SKM-1 (cell line): ENCODE results near the gene CEBPB.

Experiments
- DNase-seq: peaks from one replicate; lab custom pipeline; 2025; ENCODE audit not compliant: unreplicated experiment; lab: John Stamatoyannopoulos, UW

CEBPB gene

DNA sequence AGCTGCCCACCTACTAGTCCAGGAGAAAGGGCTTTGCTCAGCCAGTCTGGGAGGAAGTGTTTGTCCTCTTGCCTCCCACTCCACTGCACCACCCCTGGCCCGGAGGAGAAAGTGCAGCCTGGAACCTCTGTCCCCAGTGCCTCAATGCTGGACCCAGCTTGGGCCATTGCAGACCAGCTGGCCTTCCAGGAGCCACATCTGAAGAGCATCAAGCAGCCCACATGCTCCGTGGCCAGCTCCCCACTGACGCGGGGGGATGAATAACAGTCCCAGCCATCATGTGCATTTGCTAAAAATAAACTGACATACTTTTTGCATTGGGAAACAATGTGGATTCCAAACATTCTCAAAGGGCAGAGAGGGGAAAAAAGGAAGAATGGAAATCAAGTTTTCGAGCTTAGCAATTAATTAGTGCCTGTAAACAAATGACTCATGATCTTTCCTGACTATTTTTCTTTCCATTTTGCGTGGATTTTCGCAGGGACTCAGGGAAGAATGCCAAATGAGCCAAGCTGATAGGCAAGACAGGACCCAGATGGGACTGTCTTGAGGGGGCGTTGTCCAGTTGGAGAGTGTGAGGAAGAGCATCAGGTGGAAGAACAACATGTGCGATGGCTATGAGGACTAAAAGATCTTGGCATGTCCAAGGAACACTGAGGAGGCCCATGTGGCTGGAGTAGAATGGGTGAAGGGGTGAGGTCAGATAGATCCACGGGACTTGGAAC, 34.1 kb downstream of the CEBPB start:
- no peak for DNase-seq

DNA sequence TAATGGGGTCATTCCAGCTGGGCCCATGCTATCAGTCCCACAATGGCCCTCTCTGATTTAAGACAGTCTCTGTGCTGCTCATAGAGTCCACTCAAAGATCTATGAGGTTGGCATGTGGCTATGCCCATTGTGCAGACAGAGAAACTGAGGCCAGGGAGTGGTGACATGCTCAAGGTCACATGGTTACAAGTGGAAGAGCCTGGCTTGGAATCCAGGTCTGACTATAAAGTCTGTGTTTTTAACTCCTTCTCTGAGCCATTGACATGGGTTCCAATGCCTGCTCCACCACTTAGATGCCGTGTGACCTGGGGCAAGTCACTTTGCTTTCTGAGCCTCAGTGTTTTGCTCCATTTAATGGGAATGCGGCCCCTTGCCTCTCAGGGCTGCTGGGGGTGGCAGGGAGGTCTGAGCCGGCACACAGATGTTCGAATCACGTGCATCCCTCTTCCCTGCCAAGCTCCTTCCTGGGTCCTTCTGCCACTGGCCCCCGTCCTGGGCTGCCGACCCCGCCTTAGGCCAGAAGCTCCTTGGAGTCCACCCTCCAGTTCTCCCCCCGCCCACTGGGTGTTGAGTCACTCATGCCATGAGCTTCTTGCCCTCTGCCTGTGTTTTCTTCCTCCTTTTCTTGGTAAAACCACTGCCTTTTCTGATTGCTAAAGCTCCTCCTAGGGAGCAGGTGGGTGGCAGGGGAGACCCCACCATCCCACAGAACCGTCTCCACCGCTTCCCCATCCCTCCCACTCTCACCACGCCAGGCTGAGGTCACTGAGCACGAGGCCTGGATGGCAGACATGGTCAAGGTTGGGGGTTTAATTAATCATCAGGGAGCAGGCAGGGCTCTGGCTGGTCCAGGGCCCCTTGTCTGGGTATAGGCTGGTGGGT, 35.7 kb downstream of the CEBPB start:
- peak; percentile 42 for DNase-seq

DNA sequence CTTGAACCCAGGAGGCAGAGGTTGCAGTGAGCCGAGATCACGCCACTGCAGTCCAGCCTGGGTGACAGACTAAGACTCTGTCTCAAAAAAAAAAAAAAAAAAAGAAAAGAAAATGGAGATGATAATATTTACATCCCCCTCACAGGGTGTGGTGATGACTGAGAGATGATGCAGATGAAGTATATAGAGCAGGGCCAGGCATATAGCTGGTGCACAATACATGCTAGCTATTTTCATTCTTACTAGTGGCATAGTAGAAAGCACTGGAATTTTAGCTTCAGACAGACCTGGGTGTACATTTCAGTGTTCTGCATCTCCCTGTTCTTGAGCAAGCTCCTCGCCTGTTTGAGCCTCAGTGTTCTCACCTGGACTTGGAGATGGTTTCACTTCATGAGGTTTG, 36.9 kb downstream of the CEBPB start:
- DNase-seq: no peak

DNA sequence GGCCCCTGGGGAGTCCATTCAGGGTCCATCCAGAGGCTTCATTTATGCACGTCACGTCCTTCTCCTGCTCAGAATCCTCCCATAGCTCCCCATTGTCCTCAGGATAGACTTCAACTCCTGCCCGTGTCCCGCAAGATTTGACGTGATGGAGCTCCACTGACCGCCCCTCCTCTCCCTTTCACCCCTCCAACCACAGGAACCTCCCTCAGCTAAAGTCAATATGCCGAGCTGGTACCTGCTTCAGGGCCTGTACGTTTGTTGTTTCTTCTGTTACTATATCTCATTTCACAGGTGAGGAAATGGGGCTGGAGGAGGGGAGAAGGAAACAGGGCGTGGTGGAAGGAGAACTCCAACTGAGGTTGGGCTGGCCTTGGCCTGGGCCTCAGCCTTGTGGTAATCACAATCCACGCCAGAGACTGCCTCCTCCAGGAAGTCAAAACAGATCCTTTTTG, 38.6 kb downstream of the CEBPB start:
- DNase-seq: no peak

DNA sequence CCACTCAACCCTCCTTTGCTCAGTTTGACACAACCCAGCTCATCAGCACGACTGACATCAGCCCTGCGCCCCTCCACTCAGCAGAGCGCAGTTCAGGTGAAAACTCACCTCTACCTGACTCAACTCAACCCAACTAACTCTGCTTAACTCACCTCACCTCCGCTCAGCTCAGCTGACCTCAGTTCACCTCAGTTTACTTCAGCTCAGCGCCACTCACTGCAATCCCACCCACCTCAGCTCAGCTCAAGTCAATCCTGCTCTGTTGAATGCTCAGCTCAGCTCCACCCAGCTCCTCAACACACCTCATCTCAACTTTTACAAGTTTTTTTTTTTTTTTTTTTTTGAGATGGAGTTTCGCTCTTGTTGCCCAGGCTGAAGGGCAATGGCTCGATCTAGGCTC, 39.6 kb downstream of the CEBPB start:
- DNase-seq: no peak

DNA sequence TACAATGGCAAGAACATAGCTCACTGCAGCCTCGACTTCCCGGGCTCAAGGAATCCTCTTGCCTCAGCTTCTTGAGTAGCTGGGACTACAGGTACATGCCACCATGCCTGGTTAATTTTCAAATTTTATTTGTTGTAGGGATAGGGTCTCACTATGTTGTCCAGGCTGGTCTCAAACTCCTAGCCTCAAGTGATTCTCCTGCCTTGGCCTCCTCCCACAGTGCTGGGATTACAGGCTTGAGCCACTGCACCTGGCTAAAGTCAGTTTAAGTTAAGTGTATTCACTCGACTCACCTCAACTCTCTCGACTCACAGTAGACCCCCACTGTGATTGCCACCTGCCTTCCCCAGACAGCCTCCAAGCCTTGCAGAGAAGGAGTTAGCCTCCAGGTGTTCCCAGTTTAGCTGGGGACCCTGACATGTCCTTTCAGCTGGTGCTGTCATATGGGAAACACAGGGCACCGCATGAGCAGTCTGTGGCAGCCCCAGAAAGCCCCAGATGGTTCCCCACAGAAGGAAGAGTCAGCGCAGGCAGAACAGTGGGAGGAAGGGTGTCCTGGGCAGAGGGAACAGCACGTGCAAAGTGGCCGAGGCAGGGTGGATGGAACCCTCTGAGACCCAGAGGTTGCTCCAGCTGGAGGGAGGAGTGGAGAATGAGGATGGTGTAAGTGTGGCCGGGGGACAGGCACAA, 40.4 kb downstream of the CEBPB start:
- DNase-seq: no peak

DNA sequence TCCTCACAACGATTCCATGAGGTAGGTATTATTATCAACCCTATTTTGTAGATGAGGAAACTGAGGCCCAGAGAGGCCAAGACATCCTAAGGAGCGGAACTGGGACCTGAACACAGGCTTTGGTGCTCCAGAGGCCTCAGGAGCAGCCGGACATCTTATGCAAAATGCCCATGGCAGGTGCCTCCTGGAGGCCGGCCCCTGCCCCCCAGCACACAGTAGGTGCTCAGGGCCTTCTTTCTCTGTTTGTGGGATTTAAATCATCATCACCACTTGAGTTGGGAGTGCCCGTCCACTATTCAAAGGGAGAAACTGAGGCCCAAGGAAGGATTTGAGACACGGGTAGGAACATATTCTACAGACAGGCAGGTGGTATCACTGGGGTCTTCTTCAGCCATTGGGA, 41.2 kb downstream of the CEBPB start:
- no peak for DNase-seq

DNA sequence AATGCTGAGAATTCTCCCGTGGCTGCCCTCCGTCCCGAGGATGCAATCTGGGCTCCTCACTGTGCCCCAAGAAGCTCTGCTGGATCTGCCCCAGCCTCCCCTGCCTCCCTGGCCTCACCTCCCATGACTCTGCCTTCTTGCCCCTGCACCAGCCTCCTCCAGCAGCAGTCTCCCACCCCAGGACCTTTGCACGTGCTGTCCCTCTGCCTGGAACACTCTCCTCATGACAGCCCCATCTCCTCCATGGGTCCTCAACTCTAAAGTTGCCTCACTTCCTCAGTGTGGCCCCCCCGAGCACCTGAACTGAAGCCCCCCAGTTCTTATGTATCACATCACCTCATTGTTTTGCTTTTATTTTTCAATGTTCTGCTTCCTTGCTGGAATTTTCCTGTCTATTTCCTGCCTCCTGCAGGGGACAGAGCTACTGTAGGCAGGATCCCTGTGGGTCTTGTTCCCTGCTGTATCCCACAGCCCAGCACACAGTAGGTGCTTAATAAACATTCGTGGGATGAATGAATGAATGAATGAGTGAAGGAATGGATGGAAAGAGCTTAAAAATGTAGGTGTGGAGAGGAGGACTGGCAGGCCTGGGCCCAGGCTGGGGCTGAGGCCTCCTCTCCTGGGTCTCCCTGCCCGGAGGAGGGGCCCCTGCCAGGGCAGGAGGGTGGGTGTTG, 42.2 kb downstream of the CEBPB start:
- no peak for DNase-seq

DNA sequence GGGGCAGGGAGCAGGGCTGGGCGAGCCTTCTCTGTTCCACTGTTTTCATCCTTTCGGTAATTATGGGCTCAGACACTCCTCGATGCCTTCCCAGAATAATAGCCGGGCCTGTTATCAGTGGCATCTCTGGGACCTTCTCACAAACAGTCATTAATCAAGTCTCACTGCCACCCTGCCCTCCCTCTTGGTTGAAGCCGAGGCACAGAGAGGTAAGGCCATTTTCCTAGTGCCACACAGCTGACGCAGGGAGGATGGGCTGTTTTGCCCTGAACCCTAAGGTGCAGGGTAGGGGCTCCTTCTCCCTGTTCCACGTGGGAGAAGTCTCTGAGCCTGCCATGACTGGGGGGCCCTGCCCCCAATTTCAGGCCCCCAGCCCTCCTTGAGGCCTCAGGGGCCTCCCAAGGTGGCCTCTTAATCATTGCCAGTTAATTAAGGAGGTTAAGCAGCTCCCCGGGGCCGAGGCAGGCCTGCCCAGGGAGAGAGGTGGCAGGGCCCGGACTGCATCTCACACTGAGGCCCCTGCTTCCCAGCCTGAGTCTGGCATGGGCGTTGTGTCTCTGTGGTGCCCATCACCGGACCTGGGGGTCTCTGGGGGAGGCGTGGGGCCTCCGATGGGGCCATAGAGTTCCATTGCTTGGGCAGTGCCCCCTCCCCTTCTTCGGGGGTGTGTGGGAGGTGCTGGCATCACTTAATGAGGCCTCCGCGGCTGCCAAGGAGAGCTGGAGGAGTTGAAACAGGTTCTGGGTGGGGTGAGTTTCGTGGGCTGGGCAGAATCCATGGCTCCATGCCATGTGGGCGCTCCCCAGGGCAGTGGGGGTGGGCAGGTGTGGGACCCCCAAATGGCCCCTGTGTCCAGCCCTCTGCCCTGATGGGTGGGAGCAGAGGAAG, 42.9 kb downstream of the CEBPB start:
- DNase-seq: no peak

DNA sequence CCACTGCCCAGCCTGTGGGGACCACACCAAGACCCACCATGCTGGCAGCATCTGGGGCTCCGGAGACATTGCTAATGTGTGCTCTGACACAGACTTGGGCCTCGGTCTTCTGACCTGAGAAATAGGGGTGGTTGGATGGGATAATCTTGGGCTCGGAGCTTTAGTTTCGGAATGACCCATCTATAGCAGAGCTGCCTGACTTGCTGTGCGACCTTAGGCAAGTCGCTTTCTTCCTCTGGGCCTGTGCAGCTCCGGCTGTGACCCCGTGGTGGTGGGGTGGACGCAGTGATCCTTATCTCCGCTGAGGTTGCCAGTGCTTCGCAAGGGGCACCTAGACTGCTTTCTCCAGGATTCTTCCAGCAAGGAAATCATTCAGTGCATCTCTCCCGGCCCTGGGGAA, 43.7 kb downstream of the CEBPB start:
- no peak for DNase-seq

DNA sequence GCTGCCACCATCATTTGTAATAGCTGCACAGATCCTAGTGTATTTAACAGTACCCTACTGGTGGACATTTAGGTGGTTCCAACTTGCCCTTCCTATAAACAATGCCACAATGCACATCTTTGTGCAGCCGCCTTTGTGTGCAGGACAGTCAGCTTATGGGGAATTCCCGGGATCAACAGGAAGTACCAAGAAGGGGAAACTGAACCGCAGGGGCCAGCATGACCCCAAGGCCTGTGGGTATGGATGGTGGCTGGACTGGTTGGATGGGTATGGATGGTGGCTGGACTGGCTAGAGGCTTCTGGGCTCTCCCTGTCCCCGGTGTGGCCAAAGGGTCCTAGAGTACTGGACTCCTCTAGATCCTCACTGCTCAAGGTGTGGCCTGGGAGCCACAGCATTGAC, 46.7 kb downstream of the CEBPB start:
- no peak for DNase-seq

DNA sequence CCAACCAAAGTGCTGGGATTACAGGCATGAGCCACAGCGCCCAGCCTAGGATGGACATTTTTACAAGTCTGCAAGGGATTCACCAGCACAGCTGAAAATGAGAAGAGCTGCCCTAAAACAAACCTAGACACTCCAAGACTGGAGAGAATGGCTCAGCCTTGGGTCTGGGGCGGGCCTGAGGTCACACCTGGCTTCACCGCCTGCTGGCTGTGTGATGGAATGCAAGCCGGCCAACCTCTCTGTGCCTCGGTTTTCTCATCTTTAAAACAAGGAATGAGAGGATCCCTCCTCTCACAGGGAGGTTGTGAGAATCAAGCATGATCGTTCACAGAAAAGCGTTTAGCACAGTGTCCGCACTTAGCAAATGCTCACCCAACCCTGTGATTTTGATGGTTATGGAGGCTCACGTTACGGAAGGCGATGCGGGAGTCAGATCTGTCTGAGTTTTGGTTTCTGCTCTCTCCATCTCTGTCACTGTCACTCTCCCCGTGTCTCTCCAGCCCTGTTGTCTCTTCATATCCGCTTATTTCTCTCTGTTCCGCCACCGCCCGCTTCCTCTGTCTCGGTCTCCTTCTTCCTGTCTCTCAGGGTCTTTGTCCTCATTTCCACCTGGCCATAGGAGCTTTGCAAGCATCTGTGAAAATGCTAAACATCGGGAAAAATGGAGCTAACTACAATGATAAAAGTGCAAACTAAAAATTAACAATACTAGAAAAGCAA, 47.6 kb downstream of the CEBPB start:
- no peak for DNase-seq

DNA sequence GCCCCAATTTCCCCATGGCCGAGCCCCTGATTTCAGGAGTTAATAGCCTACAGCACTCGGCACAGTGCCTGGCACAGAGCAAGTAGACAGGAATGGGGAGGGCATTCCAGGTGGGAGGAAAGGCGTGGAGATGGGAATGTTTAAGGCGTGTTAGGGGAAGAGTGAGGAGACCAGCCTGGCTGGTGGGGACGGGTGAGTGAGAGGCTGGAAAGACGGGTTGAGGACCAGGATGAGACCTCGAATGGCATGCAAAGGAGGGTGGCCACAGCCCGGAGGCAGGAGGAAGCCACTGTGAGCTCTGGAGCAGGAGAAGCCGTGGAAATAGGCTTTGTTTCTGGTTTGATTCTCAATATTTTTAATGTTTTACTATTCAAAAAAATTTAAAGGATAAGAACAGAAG, 49.5 kb downstream of the CEBPB start:
- no peak for DNase-seq

DNA sequence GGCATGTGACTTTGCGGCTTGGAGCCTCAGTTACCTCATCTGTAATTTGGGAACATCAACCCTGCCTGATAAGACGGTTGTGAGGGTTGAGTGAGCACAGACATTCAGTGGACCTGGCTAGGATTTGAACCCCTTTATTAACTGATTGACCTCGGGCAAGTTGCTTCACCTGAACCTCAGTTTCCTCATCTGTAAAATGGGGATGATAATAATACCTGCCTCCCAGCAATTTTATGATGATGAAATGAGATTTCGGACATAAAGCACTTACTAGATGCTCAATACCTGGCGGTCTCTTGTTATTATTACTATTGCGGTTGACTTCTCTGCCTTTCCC, 51.5 kb downstream of the CEBPB start:
- no peak for DNase-seq
